NB4 (cell line): ENCODE results near the gene RNF217.

ENCODE experiments used
- DNase-seq: peaks from one replicate; pipeline ENCODE4 v3.0.0; 2010; ENCODE audit warnings: low read depth
- H3K4me3 ChIP-seq: one replicate; pipeline ENCODE4 v1.5.1; 2011; ENCODE audit warnings: mild to moderate bottlenecking, low read depth, low read length, moderate library complexity
- MAX ChIP-seq: IDR thresholded peaks from 2 replicates; pipeline ENCODE4 v1.6.1; 2011; ENCODE audit warnings: low read depth, low read length
- MYC ChIP-seq: IDR thresholded peaks from 2 replicates; pipeline ENCODE4 v1.6.1; 2011; ENCODE audit warnings: low read depth, low read length
- POLR2A ChIP-seq: IDR thresholded peaks from 2 replicates; pipeline ENCODE4 v1.6.1; 2011; ENCODE audit warnings: mild to moderate bottlenecking; ENCODE audit not compliant: insufficient read length; ENCODE audit errors: extremely low read depth
- TF ChIP-seq, protein P1 (sequence below): IDR thresholded peaks from one replicate; pipeline ENCODE4 v1.5.1; 2012; ENCODE audit warnings: low read depth, low read length

The RNF217 gene

GRCh38 chr6:125083684-125083990 lies 121.4 kb downstream of the RNF217 start:
- H3K4me3 ChIP-seq, result no peak overlapping the region
- DNase-seq, result no peak
- TF ChIP-seq, protein P1, sequence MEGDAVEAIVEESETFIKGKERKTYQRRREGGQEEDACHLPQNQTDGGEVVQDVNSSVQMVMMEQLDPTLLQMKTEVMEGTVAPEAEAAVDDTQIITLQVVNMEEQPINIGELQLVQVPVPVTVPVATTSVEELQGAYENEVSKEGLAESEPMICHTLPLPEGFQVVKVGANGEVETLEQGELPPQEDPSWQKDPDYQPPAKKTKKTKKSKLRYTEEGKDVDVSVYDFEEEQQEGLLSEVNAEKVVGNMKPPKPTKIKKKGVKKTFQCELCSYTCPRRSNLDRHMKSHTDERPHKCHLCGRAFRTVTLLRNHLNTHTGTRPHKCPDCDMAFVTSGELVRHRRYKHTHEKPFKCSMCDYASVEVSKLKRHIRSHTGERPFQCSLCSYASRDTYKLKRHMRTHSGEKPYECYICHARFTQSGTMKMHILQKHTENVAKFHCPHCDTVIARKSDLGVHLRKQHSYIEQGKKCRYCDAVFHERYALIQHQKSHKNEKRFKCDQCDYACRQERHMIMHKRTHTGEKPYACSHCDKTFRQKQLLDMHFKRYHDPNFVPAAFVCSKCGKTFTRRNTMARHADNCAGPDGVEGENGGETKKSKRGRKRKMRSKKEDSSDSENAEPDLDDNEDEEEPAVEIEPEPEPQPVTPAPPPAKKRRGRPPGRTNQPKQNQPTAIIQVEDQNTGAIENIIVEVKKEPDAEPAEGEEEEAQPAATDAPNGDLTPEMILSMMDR, result no peak
- TF ChIP-seq POLR2A (no peak), MAX (no peak), MYC (no peak)

DNA sequence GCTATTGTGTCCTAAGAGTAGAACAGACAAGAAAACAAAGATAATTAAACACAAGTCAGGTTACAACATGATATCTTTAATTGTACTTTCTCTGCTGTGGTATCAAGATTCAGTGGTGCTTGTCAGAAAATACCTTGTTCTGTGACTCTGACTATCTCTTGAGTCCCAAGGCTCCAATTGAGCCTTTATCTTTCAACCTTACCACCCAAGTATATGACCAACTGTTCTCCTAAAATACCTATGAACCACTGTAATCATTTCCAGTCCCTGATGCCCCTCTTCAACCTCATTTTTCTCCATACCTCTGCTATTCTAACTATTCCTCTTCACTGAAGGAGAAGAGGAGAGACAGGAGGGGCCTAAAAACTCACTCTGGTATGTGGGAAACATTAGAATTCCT lies 124.5 kb downstream of the RNF217 start:
- DNase-seq, result no peak
- TF ChIP-seq MYC (no peak), MAX (no peak), POLR2A (no peak)
- TF ChIP-seq, protein P1, result no peak
- no peak overlapping the region for H3K4me3 ChIP-seq

- H3K4me3 ChIP-seq, result no peak overlapping the region
- TF ChIP-seq POLR2A, result no peak
- no peak for TF ChIP-seq MAX
- TF ChIP-seq, protein P1, result no peak
- TF ChIP-seq MYC, result no peak
- DNase-seq, result no peak
These were observed 126.7 kb downstream of the RNF217 start for GRCh38 chr6:125088963-125089362.

GRCh38 chr6:125094563-125094962 lies 132.3 kb downstream of the RNF217 start:
- TF ChIP-seq, protein P1, result no peak
- TF ChIP-seq POLR2A, result no peak
- TF ChIP-seq MYC, result no peak
- no peak for TF ChIP-seq MAX
- H3K4me3 ChIP-seq, result no peak overlapping the region
- no peak for DNase-seq

DNA sequence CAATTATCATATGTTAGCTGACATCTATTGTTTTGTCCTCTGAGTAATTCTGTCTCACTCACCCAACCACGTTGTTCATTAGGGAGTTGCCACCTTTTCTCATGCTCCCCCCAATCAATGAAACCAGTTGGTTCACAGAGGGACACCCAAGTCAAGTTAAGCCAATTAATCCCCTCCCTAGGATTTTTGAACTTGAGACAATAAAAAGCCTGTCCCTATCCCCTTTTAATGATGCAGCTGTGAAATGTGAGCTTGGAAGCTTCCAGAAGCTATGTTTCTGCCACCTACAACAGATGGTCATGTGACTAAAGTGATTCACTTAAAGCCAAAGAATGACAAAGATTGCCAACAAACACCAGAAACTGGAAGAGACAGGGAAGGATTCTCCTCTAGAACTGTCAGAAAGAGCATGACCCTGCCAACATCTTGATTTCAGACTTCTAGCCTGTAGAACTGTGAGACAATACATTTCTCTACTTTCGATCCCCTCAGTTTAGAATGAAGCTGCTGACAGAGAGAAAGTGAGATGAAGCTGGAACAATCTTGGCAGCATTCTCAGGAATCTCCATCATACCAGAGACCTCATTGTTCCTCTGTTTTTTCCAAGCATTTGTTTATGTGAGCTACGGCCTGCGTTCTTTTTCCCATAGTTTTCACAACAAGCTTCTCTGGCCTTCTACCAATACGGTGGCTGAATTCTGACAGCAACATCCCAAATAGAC lies 133.5 kb downstream of the RNF217 start:
- DNase-seq, result no peak
- TF ChIP-seq, protein P1, result no peak
- TF ChIP-seq MAX (no peak), POLR2A (no peak)
- H3K4me3 ChIP-seq, result no peak overlapping the region

DNA sequence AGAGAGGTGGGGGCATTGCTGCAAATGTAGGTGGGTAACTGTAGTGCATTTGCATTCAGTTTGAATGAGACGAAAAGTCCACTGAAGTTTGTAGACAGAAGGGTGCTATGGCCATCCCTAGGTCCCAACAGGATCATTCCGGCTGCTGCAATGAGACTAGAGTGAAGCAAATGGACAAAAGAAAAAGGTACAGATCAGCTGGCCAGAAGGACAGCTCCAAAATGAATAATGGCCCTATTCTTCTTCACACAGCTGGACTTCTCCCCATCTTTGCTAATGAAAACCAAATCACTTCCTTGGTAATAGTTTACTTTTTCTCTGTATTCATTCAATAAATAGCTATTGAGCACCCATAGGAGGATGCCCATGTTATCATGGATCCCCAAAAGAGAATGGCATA lies 134.9 kb downstream of the RNF217 start:
- no peak overlapping the region for H3K4me3 ChIP-seq
- no peak for TF ChIP-seq MYC
- no peak for TF ChIP-seq POLR2A
- TF ChIP-seq, protein P1, result no peak
- TF ChIP-seq MAX, result no peak
- no peak for DNase-seq
